ENCODE data around the gene LRRK2.

- TF ChIP-seq CTCF (optimal IDR thresholded peaks at IDR 0.05 in 1 of 3, IDR thresholded peaks at IDR 0.05 in 1 of 3, conservative IDR thresholded peaks at IDR 0.05 in 1 of 3; ENCODE audit: extremely low read depth in 1 of 3, insufficient read depth in 2 of 3, low read length in 3 of 3) (no peak), EZH2 (IDR thresholded peaks at IDR 0.05; ENCODE audit: low read length) (no peak)
Measured at GRCh38 chr12:40342010-40342409, 117.2 kb downstream of the LRRK2 start.

All from keratinocyte (primary cell).